Measurements from ENCODE around the gene ADAMTSL5. TPM values are rescaled to one million over a fixed set of nuclear protein-coding genes. Genes with fewer than 3 reads are reported as not detected.

ADAMTSL5 gene
- total RNA-seq, 2 donors from 2014 or later: 4.1 to 4.8 TPM

DNA sequence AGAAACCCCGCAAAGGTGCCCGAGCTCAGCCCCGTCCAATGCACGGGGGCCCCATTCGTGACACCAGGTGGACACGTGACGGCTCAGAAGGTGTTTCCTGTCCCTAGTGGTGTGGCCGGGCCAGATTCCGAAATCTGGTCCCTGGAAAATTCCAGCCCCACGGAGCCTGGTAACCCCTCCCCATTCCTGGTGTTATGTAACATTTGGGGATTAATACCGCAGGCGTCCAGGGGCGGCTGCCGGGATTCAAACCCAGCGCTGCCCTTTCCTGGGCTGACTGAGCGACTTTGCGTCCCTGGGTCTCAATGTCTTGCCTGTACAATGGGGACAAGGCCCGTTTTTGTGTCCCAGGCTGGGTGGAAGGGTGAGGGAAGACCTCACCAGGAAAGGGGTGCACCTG, 10.0 kb upstream of the ADAMTSL5 start:
- no peak overlapping the region for H3K27ac Mint-ChIP-seq
- Histone ChIP-seq H3K27ac (ENCODE audit: low read depth, low read length) (no peak overlapping the region), H3K4me1 (ENCODE audit: control insufficient read depth, insufficient read depth, low read length) (no peaks in the 10 kb centered on the region), H3K9ac (ENCODE audit: extremely low read depth, low read length, poor library complexity, severe bottlenecking) (no peak overlapping the region), H3K36me3 (ENCODE audit: control insufficient read depth, insufficient read depth, low read length) (no peaks in the 10 kb centered on the region), H3K9me3 (ENCODE audit: control insufficient read depth, low read length) (no peaks in the 10 kb centered on the region), H3K27me3 (ENCODE audit: control insufficient read depth, insufficient read depth, low read length, poor library complexity, severe bottlenecking) (peaks cover 57% of the 10 kb centered on the region), H3K4me3 (ENCODE audit: low read length) (no peak overlapping the region)
- no peaks in the 10 kb centered on the region for H3K36me3 Mint-ChIP-seq (ENCODE audit: low read depth)
- peaks cover 3% of the 10 kb centered on the region for H3K4me1 Mint-ChIP-seq
- no peaks in the 10 kb centered on the region for H3K9me3 Mint-ChIP-seq
- TF ChIP-seq, protein P1, sequence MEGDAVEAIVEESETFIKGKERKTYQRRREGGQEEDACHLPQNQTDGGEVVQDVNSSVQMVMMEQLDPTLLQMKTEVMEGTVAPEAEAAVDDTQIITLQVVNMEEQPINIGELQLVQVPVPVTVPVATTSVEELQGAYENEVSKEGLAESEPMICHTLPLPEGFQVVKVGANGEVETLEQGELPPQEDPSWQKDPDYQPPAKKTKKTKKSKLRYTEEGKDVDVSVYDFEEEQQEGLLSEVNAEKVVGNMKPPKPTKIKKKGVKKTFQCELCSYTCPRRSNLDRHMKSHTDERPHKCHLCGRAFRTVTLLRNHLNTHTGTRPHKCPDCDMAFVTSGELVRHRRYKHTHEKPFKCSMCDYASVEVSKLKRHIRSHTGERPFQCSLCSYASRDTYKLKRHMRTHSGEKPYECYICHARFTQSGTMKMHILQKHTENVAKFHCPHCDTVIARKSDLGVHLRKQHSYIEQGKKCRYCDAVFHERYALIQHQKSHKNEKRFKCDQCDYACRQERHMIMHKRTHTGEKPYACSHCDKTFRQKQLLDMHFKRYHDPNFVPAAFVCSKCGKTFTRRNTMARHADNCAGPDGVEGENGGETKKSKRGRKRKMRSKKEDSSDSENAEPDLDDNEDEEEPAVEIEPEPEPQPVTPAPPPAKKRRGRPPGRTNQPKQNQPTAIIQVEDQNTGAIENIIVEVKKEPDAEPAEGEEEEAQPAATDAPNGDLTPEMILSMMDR (conservative IDR thresholded peaks at IDR 0.05): no peak
- H3K27me3 Mint-ChIP-seq (ENCODE audit: insufficient read depth): peaks cover 75% of the 10 kb centered on the region
- no peak for DNase-seq
- 81 to 91% methylated on average over 10 to 18 of the region's 18 CpGs for WGBS, 2 experiments (ENCODE audit: insufficient coverage in 1 of 2, insufficient read length in 1 of 2)
- H3K4me3 Mint-ChIP-seq: no peak overlapping the region

DNA sequence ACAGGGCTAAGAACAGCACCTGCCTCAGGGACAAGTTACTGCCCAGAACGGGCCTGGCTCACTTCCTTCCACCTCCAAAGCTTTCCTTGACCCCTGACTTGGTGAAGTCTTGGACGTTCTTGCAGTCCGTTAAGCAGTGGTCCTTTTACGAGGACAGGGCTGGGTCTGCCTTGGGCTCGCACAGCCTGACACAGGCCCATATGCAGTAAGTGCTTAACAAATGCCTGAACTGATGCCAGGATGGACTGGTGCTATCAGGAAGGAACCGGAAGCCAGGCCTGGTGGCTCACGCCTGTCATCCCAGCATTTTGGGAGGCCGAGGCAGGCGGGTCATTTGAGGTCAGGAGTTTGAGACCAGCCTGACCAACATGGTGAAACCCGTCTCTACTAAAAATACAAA, 9.2 kb upstream of the ADAMTSL5 start:
- Histone ChIP-seq H3K36me3 (ENCODE audit: control insufficient read depth, insufficient read depth, low read length) (no peaks in the 10 kb centered on the region), H3K4me3 (ENCODE audit: low read length) (no peak overlapping the region), H3K4me1 (ENCODE audit: control insufficient read depth, insufficient read depth, low read length) (no peaks in the 10 kb centered on the region), H3K27me3 (ENCODE audit: control insufficient read depth, insufficient read depth, low read length, poor library complexity, severe bottlenecking) (peaks cover 57% of the 10 kb centered on the region), H3K27ac (ENCODE audit: low read depth, low read length) (no peak overlapping the region), H3K9me3 (ENCODE audit: control insufficient read depth, low read length) (no peaks in the 10 kb centered on the region), H3K9ac (ENCODE audit: extremely low read depth, low read length, poor library complexity, severe bottlenecking) (no peak overlapping the region)
- Mint-ChIP-seq H3K27ac (no peak overlapping the region), H3K36me3 (ENCODE audit: low read depth) (no peaks in the 10 kb centered on the region), H3K4me1 (peaks cover 3% of the 10 kb centered on the region), H3K9me3 (no peaks in the 10 kb centered on the region), H3K4me3 (no peak overlapping the region), H3K27me3 (ENCODE audit: insufficient read depth) (peaks cover 72% of the 10 kb centered on the region)
- TF ChIP-seq, protein P1 (conservative IDR thresholded peaks at IDR 0.05): no peak
- WGBS, 2 experiments (ENCODE audit: insufficient coverage in 1 of 2, insufficient read length in 1 of 2): 84 to 85% methylated on average over 8 to 9 of the region's 10 CpGs
- no peak for DNase-seq

DNA sequence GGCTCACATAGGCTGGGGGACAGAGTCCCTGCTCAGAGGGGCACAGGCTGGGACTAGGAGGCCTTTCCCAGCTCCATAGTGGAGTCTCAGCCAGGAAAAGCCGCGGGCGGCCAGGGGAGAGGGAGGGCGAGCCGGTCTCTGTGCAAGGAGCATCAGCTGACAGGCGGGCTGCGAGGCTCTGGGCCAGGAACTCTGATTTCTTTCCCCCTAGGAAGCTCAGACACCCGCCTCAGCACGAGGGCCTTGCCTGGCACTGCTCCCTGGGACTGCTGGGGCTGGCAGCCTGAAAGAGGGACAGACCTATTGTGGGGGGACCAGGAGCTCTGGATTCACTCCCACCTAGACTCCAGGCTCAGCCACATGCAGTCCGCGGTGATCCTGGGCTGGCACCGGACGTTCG, 8.8 kb upstream of the ADAMTSL5 start:
- no peak for DNase-seq
- WGBS, 2 experiments (ENCODE audit: insufficient coverage in 1 of 2, insufficient read length in 1 of 2): 80 to 86% methylated on average over 8 to 14 of the region's 14 CpGs
- Histone ChIP-seq H3K9ac (ENCODE audit: extremely low read depth, low read length, poor library complexity, severe bottlenecking) (no peak overlapping the region), H3K9me3 (ENCODE audit: control insufficient read depth, low read length) (no peaks in the 10 kb centered on the region), H3K4me3 (ENCODE audit: low read length) (no peak overlapping the region), H3K27ac (ENCODE audit: low read depth, low read length) (no peak overlapping the region), H3K27me3 (ENCODE audit: control insufficient read depth, insufficient read depth, low read length, poor library complexity, severe bottlenecking) (peaks cover 55% of the 10 kb centered on the region), H3K36me3 (ENCODE audit: control insufficient read depth, insufficient read depth, low read length) (no peaks in the 10 kb centered on the region), H3K4me1 (ENCODE audit: control insufficient read depth, insufficient read depth, low read length) (no peaks in the 10 kb centered on the region)
- Mint-ChIP-seq H3K27ac (no peak overlapping the region), H3K4me1 (peaks cover 3% of the 10 kb centered on the region), H3K36me3 (ENCODE audit: low read depth) (no peaks in the 10 kb centered on the region), H3K4me3 (no peak overlapping the region), H3K9me3 (peaks cover 1% of the 10 kb centered on the region), H3K27me3 (ENCODE audit: insufficient read depth) (peaks cover 74% of the 10 kb centered on the region)
- TF ChIP-seq, protein P1 (conservative IDR thresholded peaks at IDR 0.05): no peak
